ENCODE results near the gene AOPEP.
A peak's percentile ranks its signal among the peaks of the same experiment; 100 is the strongest.

Gene AOPEP, protein sequence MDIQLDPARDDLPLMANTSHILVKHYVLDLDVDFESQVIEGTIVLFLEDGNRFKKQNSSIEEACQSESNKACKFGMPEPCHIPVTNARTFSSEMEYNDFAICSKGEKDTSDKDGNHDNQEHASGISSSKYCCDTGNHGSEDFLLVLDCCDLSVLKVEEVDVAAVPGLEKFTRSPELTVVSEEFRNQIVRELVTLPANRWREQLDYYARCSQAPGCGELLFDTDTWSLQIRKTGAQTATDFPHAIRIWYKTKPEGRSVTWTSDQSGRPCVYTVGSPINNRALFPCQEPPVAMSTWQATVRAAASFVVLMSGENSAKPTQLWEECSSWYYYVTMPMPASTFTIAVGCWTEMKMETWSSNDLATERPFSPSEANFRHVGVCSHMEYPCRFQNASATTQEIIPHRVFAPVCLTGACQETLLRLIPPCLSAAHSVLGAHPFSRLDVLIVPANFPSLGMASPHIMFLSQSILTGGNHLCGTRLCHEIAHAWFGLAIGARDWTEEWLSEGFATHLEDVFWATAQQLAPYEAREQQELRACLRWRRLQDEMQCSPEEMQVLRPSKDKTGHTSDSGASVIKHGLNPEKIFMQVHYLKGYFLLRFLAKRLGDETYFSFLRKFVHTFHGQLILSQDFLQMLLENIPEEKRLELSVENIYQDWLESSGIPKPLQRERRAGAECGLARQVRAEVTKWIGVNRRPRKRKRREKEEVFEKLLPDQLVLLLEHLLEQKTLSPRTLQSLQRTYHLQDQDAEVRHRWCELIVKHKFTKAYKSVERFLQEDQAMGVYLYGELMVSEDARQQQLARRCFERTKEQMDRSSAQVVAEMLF

DNA sequence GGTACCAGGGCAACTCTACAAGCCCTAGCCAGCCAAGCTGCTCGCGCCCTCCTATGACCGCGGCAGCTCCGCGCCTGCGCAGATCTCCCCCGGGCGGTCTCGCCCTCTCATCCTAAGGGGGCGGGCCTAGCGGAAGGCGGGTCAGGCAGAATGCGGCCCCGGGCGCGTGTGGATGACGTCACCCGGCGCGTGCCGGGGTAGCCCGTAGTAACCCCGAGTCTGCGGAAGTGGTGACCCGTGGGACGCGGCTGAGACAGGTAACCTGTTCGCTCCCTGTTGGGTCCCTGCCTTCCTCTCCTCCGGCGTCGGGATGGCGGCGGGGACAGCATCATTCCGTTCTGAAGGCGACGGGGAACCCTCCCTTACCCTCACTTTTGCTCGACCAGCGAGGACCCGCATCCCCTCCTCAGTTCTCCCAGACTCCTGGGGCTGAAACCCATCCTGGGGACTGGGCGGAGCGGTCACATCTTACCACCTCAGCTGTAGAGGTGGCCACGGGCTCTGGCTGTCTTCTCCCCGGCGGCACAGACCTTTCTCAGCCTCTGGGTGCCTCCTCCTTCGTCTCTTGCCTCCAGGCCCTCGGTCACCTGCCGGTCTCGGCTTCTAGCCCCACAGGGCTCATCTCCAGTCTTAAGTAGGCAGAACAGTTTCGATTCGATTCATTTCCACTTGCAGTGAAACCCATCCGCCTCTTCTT lies at the start of gene AOPEP:
Gene AOPEP, plus strand, starts transcription at position 205 of the 697 bp plus-strand sequence. CDS start 33,085 bp downstream, outside the sequence.
- peak; percentile 96 for DNase-seq

DNA sequence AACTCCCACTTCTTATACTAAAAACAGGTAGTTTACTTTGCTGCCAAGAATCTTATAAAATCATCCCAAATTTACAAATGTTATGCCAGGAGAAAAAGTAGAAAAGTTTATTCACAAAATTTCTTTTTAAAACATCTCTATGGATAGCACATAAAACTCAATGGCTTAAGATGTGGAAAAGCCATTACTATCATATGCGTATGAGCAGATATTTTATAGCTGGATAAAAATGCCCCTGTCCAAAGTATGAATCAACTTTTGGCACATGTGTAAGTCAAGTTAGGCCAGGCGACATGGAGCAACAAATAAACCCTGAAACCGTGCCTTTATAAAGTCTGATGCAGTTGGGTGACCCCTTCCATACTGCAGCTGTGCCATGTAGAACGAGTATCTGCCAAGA lies 48.6 kb upstream of the AOPEP start:
- no peak for DNase-seq

DNA sequence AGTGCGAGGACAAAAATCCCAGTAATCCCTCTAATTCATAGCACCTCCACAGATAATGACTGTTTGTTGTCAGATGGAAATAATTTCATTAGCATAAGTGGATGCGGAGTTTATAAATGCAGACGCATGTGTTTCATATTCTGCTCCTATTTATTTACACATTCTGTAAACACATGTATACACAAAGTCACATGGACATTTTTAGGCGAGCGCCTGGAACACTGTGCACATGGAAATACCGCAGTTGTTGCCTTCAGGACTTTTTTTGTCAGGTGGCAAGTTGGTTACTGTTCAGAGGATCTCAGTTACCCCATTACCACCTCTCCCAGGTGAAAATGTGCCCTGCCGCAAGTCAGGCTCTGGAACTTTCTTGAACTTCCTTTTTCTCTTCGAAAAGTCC lies 46.9 kb upstream of the AOPEP start:
- no peak for DNase-seq

DNA sequence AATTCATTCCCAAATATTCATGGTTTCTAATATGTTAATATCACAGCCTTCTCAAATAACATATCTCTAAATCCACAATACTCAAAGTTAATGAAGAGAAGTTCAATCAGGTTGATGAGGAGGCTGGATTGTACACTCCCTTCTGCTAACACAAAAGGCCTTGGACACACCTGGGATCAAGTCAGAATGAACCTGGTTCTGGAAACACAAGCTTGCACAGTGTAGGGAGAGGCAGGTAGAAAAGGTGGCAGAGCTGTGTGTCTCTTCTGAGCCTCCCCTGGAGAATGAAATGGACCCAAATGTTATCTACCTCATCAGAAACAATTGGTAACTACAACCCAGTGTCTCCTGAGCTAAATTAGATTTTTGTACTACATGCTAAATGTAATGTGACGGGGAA lies 46.5 kb upstream of the AOPEP start:
- no peak for DNase-seq

DNA sequence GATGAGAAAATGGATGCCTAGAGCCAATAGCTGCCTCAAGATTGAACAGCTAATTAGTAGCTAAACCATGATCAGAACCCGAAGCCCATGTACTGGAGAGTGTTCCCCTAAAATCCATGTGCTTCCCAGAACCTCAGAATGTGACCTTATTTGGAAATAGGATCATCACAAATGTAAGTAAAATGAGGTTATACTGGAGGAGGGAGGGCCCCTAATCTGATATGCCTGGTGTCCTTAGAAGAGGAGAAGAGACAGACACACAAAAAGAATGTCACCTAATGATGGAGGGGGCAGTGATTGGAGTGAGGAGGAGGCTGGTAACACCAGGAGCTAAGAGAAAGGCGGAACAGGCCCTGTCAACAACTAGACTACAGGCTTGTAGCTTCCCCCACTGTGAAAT lies 45.9 kb upstream of the AOPEP start:
- DNase-seq: no peak

DNA sequence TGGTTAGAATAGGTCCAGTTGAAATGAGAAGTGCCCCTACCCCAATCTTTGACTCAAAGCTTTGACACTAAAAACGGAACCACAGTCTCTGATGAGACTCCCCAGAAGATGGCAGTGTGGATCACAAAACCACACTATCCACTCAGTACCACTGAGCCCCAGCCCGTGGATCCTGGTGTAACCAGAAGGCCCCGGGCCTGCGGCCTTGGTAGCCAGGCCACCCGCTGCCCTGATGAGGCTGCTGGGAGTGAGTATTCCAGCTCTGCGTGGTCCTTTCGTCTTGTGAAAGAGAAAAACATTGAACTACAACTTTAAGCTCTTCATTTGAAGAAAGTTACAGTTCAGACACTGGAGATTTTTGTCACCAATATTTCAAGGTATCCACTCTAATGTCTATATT lies 45.0 kb upstream of the AOPEP start:
- peak; percentile 60 for DNase-seq

DNA sequence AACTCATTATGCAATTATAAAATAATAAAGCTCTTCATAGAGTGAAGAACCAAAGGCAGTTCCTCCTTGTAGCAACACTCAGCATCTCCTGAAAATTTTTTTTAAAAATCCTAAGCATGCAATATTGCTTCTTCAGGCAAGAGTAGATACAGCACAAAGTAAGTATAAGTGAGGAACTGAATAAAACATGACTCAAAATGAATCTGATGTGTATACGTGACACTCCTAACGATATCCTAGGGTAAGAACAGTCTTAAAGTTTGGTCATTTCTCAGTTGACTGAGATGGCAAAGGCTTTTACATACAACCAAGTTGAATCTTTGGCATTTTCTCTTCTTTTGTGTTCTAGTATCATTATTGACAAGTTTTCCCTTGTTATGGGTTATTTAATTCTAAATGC lies 41.1 kb upstream of the AOPEP start:
- no peak for DNase-seq

DNA sequence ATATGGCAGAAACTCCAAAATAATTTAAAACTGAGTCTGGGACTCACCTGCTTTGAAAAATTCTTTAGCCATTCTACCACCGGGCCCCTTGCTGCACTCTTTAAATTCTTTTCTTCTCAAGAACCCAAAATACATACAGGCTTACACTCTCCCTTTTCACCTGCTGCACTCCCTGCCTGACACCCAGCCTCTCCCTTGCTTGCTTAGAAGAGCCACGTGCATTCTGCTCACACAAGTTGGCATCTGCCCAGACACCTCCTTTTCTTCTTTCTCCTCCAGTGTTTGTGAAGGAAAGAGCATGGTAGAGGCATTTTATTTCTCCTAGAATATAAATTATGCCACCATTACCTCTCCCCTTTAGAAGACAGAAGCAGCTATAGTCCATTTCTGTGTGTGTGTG lies 39.0 kb upstream of the AOPEP start:
- DNase-seq: peak; percentile 32

DNA sequence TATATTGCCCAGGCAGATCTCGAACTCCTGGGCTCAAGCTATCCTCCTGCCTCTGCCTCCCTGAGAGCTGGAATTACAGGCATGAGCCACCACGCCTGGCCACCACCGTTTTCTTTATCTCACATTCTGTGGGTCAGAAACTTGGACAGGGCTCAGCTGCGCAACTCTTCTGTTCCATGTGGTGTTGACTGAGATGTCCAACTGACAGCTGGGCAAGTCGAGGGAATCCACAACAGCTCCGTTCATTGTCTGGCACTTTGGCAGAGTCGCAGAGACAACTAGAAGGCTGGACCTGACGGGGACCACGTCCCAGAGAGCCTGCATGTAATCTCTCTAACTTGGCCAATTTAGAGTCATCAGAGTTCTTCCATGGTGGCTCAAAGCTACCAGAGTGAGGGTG lies 36.2 kb upstream of the AOPEP start:
- DNase-seq: no peak

DNA sequence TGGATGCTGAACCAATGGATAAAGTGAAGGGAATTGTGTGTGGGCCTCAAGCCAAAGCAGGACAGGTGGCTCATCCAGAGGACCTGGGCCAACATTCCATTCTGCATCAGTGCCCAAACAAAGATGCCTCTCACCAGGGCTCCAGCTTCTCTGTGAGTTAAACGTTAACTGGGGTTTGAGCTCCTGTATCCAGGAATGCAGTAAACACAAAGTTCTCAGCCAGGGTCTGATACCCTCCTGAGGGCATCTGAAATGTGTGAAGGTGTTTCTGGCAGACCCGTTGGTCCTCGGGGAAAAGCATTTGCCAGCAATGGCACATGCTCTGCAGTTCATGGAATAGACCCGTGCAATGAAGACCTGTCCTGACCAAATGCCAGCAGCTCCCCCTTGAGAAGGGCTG lies 33.9 kb upstream of the AOPEP start:
- no peak for DNase-seq

DNA sequence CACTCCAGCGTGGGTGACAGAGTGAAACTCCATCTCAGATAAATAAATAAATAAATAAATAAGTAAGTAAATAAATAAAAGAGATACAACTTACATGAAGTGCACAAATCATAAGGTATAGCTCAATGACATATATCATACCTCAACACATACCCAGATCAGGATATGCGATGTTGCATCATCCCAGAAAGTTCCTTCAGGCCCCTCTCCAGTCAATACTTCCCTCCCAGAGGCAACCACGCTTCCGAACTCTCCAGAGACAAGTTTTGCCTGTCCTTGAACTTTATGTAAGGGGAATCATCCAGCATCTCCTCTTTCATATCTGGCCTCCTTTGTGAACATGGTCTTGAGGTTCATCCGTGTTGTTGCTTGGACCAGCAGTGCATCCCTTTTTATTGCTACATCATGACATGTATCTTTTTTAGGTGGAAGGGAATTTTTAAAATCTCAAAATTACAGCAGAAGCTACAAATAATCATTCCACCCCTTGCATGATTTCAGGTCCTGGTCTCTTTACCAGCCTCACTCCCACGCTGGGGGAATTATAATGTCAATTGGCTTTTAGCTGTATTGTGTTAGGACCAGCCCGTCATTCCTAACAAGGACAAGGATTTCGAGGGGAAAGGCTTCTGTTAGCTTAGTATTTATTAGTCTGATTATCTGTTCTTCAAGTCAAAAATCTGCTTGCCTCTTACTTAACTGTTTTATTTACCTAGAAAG lies 32.9 kb upstream of the AOPEP start:
- no peak for DNase-seq

DNA sequence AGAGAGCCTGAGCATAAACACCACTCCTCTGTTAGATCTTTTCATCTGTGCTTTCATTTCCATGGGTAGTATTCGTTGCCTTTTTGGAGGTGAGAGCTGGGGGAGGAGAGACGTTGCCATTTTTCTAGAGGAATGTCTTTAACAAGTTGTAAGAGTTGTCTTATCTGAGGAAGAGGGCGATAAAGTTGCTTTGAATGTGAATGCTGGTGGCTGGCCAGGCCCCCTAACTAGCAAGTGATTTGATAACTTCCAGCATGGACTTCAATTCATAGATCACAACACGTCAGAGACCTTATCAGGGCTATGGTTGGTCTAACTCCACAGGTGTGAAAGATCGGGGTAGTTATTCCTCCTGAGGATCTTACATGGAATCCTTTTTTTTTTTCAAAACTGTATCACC lies 30.0 kb upstream of the AOPEP start:
- no peak for DNase-seq

DNA sequence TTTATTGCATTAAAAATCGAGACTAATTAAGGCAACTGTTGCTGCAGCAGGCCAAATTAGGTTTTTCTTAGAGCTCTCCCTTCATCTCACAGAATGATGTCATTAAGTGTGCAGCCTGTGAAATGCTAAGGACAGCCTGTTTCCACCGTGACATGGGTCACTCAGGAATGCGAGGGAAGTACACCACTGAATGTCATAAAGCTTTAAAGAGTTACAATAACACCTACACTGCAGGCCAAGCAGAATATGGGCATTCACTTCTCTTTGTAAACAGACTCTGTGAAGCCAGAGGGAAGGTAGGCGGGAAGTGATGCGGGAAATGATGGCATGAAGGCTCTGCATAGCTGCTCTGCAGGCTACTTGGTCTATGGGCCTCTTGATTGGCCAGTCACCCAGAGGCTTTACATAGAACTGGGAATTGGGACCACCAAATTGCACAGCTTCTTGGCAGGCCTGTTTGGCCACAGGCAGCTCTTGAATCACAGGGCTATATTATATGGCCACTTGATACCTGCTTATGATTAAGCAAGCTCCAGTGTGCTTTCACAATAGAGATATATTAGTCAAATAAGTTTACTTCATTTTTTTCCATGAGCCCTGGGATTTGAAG lies 28.4 kb upstream of the AOPEP start:
- no peak for DNase-seq

DNA sequence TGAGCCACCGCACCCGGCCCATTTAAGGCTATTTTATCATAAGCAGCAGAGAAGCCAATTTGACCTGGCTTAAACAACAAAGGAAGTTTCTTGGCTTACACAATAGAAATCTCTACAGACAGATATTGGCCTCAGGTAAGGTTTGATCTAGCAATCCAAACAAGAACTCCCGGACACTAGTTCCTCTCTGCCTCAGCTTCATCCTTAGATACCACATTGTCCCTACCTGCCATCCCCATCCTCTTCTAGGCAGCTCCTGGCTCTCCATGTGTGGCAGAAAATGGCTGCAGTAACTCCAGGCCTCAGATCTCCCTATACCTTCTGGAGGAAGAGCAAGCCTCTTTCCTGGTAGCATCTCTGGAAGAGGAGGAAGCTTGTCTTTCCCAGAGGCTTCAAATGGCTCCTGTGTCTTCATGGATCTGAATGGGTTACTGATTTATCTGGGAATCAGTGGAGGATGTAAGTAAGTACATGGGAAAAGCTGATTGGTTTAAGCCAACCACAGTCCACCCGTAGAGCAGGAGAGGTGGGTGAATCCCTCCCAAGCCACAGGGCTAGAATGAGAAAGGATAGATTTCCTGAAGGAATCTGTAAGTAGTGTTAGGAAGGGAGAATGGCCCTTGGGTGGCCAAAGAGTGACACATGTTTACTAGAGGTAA lies 26.7 kb upstream of the AOPEP start:
- DNase-seq: no peak

DNA sequence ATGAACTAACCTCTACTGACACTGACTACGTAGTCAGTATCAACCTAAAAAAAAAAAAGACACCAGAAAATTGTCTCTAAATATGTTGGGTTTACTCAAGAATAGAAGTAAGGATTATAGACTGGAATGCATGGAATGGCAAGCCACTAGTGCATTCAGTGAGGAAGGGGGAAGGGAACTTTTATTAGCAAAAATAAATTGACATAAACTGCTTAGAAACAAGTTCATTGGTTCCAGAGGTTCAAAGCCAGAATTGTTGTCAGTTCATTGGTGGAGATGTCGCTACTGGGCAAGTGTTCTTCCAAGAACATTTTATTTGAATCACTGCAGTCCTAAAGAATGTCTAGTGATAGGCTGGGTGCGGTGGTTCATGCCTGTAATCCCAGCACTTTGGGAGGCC lies 26.1 kb upstream of the AOPEP start:
- no peak for DNase-seq

DNA sequence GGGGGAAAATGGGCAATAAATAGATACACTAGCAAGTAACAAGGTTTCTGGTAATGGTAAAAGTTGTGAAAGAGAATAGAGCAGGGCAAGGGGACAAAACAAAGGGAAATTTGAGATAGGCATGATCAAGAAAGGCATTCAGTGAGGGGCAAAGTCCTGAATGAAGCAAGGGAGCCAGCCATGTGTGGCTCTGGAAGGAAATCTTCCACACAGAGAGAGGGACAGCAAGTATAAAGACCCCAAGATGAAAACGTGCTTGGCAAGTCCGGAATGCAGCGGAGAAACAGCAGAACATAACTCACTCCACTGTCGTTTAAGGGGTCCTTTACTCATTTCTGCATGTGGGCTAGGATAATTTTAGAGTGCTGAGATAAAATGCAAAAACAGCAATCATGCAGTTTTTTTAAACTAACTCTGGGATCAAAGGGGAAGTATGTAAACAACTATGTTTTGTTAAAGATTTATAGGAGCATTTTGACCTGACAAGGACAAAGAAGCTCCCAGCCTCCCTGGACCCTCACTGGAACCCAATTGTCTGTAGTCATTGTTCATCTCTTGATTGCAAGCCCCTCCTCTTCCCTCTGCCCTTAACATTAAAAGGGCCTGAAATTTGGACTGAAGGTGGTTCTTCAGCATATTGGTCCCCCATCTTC lies 22.9 kb upstream of the AOPEP start:
- DNase-seq: no peak

DNA sequence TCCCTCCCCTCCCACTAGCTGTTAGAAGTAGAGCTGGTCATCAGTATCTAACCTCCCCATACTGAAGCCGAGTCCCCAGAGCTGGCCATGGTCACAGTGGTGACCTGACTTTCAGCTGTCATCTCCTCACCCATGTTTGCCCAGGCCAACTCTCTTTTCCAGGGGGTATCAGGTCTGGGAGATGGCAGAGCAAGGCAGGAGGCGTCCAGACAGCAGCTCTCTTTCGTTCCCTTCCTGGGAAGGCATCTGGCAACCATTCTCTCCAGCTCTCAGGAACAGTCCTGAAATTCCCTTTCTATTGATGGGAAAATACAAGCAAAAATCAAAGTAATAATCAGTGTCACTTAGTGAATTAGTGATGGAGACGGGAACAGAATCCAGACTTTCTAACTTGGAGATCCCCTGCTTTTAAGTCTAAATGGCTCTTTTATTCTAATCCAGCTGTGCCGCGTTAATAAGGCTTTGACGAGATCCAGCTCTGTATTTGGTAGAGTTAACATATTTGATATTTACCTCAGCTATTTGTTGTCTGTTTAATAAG lies 21.3 kb upstream of the AOPEP start:
- no peak for DNase-seq

DNA sequence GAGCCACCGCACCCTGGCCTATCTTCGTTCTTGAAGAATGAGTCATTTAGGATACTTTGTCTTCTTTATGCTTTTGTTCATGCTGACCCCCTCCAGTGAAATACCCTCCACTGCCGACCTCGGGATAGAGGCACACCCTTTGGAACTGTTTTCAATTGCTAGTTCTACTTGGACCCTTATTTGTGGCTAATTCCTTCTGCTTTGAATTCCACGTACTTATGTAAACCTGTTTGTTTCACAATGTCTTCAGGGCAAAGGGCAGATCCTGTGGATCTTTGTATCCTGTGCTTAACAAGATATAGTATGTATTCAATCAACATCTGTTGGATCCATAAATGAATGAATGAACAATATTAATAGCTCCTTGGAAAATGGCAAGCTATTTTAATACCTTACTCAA lies 19.6 kb upstream of the AOPEP start:
- no peak for DNase-seq

DNA sequence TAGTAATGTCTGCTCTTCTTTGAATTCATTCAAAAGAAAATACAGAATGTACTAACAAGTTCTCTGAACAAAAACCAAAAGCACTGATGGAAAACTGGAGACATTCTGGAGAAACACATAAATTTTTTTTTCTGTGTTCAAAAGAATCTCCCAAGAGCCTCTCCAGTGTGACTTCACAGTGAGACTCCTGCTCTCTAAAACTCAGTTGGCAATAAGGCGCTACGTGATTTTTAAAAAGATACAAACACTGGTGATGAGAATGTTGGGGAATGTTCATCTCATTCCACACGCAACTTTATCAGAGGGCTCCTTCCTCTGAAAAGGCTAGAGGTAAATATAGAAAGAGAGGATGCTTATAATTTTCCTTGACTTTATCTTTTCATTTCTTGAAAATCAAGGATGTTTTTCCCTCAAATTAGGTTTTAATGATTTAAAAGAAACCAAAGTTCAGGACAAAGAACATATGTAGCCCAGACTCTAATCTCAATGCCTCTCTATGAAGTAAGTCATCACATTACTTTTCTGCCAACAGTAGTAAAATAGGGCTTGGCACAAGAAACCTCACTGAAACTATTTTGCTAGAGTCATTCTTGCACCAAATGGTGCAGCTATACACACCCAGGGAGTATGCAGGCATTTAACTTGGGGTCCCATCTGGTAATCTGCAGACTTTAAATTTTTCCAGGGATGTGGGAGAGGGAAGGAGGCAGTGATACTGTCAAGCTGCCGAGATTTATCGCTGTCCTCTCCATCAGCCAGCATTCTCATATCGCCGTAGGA lies 12.9 kb upstream of the AOPEP start:
- no peak for DNase-seq

DNA sequence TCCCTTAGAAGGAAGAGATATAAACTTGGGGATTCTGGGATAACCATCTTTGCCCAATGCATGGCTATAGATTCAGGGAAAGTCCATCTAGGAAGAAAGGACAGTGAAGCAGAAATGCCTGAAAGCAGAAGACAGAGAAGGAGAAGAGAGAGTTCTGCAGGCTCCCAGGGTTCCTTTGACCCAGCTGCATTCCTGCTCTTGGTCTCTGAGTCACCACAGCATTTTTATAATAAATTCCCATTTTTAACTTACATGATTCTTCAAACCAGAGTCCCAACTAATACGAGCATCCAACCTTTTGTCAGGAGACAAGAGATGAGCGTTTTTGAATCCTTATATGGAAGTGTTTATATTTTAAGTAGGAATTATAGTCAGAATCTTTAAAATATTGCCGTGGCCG lies 12.0 kb upstream of the AOPEP start:
- no peak for DNase-seq

Data from RPMI8226 (cell line).